HuH-7.5 (cell line): ENCODE measurements around the gene ATP6V0C.

ENCODE experiments used
- DNase-seq: peaks from one replicate; pipeline ENCODE4 v3.0.0; 2011; ENCODE audit warnings: low spot score

Gene ATP6V0C

GRCh38 chr16:2513405-2514332 lies at the start of gene ATP6V0C:
Gene ATP6V0C (plus strand): TSS chr16:2513952. CDS start chr16:2514104, 152 bp downstream.
- DNase-seq = peak; percentile 91

DNA sequence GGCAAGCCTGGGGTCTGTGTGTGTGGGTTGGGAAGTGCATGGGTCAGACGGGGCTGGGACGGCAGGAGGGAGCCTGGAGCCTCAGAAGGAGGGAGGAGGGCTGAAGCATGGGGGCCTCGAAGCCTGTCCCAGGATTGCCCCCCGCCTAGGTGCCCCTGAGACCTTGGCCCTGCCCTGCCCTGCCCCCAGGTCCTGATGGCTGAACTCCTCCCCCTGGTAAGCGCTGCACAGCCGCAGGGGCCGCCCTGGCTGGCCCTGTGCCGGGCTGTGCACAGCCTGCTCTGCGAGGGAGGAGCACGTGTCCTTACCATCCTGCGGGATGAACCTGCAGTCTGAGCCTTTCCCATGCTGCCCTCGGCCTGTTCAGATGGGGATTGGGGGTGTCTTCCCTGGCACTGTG lies 49.4 kb upstream of the ATP6V0C start:
- DNase-seq = no peak

DNA sequence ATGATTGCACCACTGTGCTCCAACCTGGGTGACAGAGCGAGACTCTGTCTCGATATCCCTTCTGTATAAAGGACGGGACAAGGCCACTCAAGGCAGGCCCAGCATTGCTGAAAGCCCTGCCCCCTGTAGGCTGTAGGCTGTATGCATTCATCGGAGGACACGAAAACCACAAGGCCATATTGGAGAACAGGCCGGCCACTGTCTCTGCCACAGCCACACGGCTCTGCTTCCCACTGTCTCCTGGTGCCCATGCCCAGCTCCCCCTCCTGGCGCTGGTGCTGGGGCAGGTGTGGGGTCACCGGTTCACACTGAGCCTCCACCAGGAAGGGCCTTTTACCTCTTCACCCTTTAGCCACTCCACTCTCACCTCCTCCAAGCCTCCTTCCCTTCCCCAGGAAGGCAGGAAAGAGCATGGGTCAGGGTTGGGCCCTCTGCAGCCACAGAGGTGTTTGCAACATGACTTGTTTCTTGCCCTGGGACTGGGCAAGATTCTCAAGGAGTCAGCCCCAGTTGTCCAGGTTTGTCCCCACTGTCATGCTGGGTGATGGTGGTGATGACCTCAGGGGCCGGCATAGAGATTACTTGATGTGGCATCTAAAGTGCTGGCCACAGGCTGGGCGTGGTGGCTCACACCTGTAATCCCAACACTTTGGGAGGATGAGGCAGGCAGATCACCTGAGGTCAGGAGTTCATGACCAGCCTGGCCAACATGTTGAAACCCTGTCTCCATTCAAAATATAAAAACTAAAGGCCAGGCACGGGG lies 47.9 kb upstream of the ATP6V0C start:
- DNase-seq = peak; percentile 47

DNA sequence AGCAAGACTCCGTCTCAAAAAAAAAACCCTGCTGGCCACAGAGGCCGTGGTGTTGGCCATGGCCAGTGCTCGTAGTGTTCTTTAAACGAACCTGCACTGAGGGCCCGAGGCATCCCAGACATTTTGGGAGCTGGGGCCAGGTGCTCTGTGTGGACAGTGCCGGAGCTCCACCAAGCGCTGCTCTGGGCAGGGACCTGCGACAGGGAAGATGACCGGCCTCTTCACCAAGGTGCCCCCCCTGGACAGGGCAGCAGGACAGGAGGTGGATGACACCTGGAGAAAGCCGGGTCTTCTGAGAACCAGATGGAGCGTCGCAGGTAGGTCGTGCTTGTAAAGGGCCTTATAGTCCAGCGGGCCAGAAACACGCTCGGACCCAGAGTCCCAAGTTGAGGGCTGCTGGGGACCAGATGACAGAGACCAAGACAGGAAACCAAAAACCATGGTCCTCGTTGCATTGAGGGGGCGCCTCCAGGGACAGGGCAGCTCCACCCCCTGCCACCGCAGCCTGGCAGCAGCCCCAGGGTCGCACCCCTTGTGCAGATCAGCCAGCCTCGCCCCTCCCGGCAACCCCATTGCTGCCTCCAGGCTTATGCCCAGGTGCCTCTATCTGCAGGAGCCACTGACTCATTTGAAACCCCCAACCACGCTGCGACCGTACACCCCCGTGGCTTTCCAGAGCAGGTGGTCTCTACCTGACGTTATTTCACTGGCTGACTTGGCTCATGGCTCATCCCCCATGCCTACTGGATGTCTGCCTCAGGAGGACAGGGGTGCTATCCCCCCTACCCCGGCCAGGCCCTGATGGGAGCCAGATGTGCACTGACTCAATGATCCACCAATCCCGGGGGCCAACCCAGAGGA lies 46.9 kb upstream of the ATP6V0C start:
- DNase-seq = no peak

DNA sequence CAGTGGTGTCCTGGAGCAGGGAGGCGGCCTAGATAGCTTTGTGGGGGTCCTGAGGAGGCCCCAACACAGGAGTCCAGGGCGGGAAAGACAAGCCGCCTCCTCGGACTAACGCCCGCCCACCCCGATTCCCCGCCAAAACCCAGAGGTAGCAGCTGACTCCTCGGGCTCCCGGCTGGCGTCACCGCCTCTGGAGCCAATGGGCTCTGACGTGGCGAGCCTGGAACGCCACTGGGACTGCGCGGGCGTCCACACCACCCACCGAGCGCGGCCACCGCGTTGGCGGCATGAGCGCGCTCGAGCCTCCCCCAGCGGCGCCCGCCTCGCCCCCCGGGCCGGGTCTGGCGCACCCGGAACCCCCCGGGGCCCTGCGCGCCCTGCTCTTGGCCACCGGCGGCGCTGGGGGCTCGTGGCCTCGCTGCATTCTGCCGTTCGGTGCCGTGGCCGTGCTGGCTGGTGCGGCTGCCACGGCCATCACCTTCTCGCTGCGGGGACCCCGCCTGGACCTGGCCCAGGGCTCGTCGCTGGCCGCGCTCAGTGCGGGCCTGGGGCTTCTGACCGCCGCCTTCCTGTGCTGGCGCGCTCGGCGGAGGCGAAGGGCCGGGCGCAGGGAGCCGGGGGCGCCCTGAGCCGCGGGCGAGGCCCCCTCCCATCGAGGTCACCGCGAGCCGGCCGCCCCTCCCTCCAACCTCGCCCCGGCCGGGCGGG lies 46.1 kb upstream of the ATP6V0C start:
- peak; percentile 47 for DNase-seq

GRCh38 chr16:2468233-2468724 lies 45.5 kb upstream of the ATP6V0C start:
- DNase-seq = peak; percentile 68

DNA sequence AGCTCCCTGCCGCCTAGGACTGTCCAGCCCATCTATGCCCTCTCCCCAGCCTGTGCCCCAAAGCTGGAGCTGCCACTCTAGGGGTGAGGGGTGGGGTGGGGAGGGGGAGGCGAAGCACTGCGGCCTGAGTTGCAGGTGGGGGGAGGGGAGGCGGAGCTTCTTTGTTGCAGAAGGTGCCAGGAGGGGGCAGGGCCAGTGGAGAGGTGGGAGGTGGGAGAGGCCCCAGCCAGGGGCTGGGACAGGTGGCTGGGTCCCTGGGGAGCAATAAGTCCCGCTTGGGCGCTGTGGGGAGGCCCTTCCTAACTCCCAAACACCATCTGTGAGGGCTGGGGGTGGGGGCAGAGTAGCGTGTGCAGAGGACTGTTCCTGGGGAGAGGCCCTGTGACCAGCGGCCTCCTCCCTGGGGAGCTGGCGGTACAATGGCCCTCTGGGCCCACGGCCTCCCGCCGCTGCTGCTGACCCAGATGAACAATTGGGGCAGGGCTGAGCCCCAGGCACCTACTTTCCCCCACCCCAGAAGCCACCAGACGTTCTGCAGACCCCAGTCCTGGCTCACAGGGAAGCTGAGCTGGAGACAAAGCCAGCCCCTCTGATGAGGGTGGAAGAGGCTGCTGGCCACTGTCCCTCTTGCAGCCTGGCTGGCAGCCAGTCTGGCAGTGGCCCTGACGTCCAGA lies 44.9 kb upstream of the ATP6V0C start:
- DNase-seq = peak; percentile 52

- peak; percentile 44 for DNase-seq
Measured at GRCh38 chr16:2469399-2470233, 44.1 kb upstream of the ATP6V0C start.

- no peak for DNase-seq
Measured at GRCh38 chr16:2470234-2470601, 43.5 kb upstream of the ATP6V0C start.

- DNase-seq = no peak
Measured at GRCh38 chr16:2470603-2471015, 43.1 kb upstream of the ATP6V0C start.

- DNase-seq = peak; percentile 50
Measured at GRCh38 chr16:2471016-2471652, 42.6 kb upstream of the ATP6V0C start, which contains the start of gene NTN3. Gene NTN3 (plus strand): TSS chr16:2471297. CDS start chr16:2471702, 405 bp downstream.

- no peak for DNase-seq
Measured at GRCh38 chr16:2471653-2472487, 41.9 kb upstream of the ATP6V0C start.

DNA sequence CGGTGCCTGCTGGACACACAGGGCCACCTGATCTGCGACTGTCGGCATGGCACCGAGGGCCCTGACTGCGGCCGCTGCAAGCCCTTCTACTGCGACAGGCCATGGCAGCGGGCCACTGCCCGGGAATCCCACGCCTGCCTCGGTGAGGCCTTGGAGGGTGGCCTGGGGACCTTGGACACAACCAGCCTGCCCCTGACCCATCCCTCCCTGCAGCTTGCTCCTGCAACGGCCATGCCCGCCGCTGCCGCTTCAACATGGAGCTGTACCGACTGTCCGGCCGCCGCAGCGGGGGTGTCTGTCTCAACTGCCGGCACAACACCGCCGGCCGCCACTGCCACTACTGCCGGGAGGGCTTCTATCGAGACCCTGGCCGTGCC lies 41.3 kb upstream of the ATP6V0C start:
- no peak for DNase-seq

- peak; percentile 35 for DNase-seq
Measured at GRCh38 chr16:2472885-2473445, 40.8 kb upstream of the ATP6V0C start.

- DNase-seq = peak; percentile 68
Measured at GRCh38 chr16:2473446-2473926, 40.3 kb upstream of the ATP6V0C start.

DNA sequence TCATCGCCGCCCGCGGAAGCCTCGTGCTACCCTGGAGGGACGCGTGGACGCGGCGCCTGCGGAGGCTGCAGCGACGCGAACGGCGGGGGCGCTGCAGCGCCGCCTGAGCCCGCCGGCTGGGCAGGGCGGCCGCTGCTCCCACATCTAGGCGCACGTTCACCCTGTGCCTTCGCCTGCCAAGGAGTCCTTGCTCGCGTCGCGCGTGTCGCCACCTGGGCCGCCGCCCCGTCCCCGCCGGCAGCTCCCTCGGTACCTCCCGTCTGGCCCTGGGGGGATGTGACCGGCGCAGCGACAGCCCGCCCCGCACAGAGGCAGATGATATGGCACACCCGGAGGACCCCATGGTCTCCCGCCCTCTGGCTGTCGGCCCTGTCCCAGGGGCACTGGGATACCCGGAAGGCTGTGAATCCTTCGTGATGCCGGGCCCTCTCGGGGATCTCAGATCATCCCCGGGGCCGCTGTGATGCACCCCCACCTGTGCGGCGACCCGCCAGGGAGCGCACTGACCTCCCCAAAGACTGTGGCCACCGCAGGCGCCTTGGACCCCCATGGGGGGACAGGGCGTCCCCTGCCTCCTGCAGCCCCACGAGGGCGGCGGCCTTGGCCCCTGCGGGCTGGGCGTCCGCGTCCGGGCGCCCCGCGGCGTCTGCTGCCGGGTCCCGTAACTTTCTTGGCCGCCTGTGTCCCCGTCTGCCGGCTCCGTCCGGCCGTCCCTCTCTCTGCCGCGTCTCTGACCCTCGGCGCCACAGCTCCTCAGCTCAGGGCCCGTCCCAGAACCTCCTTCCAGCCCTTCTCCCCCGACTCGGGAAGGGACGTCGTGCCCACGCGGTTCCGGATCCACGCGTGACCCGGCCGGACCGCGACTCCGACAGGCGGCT lies 39.5 kb upstream of the ATP6V0C start:
- peak; percentile 87 for DNase-seq
